Suppressor macrophage treated with lipopolysaccharide for 1 hour (primary cell): ENCODE measurements around the gene MAEA.

Source experiments
- DNase-seq, 3 donors: peaks; one replicate each; pipeline ENCODE4 v3.0.0-alpha.2; 2020 to 2022

Gene MAEA

GRCh38 chr4:1337951-1338751 lies 48.5 kb downstream of the MAEA start:
- DNase-seq: no peak

GRCh38 chr4:1338752-1339414 lies 49.2 kb downstream of the MAEA start:
- no peak for DNase-seq

GRCh38 chr4:1339489-1339888 lies 49.8 kb downstream of the MAEA start:
- no peak for DNase-seq

- DNase-seq: no peak
These were observed 50.6 kb downstream of the MAEA start for GRCh38 chr4:1340181-1340747.

- DNase-seq: no peak
These were observed 51.2 kb downstream of the MAEA start for GRCh38 chr4:1340861-1341260.

GRCh38 chr4:1342003-1342402 lies 52.3 kb downstream of the MAEA start:
- no peak for DNase-seq

- DNase-seq: no peak
These were observed 55.0 kb downstream of the MAEA start for GRCh38 chr4:1344696-1345095.

- DNase-seq: peak; percentile 19 to 57 (median 37)
These were observed 56.5 kb downstream of the MAEA start for GRCh38 chr4:1345903-1346780.

GRCh38 chr4:1346781-1347409 lies 57.2 kb downstream of the MAEA start, which contains the start of gene UVSSA:
Gene UVSSA (plus strand): TSS chr4:1347208. CDS start chr4:1348092, 884 bp downstream.
- DNase-seq: peak; percentile 99 to 100 (median 100)

GRCh38 chr4:1347410-1347864 lies 57.7 kb downstream of the MAEA start:
- DNase-seq: peak; percentile 75 to 86 (median 79)

- DNase-seq: no peak
These were observed 58.4 kb downstream of the MAEA start for GRCh38 chr4:1348014-1348513.

- no peak for DNase-seq
These were observed 59.1 kb downstream of the MAEA start for GRCh38 chr4:1348746-1349145.

- peak in 2 of 3 donors; percentile 14 to 26 for DNase-seq
These were observed 59.9 kb downstream of the MAEA start for GRCh38 chr4:1349359-1350168.

GRCh38 chr4:1350169-1350520 lies 60.5 kb downstream of the MAEA start:
- DNase-seq: no peak

GRCh38 chr4:1351854-1352566 lies 62.3 kb downstream of the MAEA start:
- DNase-seq: peak; percentile 80 to 91 (median 87)

GRCh38 chr4:1352567-1352900 lies 62.8 kb downstream of the MAEA start:
- no peak for DNase-seq

- DNase-seq: no peak
These were observed 63.7 kb downstream of the MAEA start for GRCh38 chr4:1353186-1354055.

- no peak for DNase-seq
These were observed 64.7 kb downstream of the MAEA start for GRCh38 chr4:1354136-1354982.

- DNase-seq: no peak
These were observed 65.2 kb downstream of the MAEA start for GRCh38 chr4:1354983-1355275.
